ENCODE results near the gene SH3RF3.

SH3RF3 gene

DNA sequence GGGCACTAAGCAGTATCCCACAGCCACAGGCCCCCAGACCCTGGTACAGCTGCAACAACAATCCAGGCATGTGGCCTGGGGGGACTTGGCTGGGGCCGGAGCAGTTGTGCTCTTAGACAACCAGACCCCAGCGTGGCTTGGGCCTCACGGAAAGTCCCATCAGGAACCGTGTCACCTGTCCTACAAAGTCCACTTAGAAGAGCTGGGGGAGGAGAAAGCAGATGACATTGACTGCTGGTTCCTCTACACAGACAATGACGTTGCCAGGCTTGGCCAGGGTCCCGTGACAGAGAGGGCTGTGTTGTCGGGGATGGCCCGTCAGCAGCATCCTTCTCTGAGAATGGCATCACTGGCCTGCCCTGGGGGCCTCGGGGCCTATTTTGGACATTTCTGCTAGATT lies 360.3 kb downstream of the SH3RF3 start:
- DNase-seq, result no peak

DNA sequence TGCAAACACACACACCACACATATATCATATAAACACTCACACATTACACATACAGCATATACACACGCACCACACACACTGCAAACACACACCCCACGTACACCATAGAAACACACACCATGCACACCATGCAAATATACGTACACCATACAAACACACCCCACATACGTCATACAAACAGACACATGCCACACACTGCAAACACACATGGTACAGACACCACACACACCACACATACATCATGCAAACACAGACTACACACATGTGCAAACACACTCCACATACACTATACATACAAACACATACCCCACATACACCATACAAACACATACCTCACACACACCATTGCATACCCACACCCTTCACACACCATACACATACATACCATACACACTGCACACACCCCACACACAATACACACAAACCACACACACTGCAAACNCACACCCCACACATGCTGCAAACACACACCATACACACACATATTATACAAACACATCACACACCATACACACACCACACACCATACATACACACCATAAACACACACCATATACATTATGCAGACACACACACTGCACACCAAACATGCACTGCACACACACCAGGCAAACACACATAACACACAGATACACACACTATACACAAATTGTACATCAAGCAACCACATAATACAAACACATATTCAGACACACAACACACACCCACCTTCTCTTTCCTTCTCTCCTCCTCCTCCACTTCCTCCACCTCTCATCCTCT lies 364.4 kb downstream of the SH3RF3 start:
- no peak for DNase-seq

DNA sequence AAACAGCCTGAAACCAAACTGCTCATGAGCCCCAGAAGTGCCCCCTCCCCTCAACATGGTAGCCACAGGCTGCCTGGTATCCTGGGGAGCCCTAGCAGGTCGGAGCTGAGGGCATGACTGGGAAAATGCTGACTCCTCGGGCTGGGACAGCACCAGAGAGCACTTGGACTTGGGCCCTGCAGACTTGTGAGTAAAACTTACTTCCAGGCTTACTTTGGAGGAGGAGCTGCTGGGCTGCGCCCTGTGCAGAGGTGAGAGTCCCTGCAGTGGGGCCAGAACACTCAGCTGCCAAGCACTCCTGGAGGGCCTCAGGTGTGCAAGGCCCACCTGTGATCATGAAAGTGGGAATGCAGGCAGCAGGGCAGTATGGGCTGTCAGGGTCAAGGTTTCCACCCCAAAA lies 365.3 kb downstream of the SH3RF3 start:
- no peak for DNase-seq

DNA sequence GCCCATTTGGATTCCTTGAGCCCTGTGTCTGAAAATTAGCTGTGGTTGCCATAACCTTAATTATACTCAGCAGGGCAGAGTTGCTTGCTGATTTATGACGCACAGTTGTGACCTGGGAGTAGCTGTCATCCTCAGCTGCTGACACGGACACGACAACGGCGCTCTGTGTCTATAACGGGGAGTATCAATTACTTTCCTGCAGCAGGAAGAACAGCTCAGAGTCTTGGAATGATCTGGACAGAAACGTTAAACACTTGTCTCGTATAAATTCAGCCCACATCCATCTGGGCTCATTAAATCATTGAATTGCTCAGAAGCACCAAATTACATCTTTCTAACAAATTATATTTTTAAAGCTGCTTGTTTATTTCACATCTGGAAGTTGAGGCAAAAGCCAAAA lies 368.5 kb downstream of the SH3RF3 start:
- no peak for DNase-seq

DNA sequence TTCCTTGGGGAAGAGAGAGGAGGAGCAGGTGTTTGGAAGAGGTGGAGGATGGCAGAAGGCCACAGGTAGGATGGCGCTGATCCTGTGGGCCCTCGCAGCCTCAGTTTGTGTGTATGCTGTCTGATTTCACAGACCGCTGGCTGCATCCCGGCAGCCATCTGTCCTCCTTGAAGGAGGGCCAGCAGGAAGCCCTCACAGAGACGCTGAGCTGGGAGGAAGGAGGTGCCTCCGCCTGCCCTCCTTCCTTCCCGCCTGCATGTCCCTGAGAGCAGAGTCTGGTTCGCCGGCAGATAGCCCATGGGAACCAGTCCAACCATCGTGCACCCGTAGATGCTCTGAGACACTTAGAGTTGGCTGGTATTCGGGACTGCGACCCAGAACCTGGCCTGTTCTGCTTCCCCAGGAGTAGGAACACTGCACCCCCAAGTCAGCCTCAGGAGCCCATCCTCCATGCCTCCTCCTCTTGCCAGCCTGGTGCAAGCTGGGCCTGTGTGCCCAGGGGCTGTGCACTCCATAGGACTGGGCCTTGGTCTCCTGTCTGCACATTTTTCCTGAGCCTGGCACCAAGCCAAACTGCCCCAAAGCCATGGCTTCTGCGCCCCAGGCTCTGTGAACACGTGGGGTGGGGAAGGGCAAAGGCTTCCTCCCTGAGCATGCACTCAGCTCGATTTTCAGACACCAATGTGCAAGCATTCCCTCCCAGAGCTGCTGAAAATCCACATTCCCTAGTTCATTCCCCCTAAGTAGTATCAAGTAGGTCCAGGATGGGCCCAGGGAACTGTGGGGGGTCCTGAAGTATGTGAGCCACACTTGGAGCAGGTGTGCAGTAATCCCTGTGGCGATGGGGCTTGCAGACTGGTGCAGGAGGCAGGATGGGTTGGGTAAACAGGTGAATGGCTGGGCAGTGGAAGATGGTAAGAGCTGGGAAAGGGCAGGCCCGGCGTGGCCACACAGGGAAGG lies 369.2 kb downstream of the SH3RF3 start:
- no peak for DNase-seq

DNA sequence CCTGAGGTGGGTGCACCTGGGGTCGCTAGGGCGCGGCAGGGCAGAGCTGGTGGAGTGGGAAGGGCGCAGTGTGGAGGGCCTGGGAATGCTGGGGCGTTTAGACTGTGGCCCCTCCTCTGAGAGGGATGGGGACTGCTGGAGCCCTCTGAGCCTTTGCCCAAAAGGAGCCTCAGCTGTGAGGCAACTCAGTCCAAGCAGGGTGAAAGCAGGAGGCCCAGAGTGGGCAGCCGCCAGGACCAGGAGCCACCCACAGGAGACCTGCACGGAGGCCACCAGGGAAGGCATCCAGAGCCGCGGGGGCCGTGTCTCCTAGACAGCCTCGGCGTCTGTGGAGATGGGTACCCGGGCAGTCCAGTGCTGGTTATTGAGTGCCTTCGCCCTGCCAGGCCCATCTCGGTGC lies 369.9 kb downstream of the SH3RF3 start:
- DNase-seq, result no peak

- no peak for DNase-seq
These were observed 370.6 kb downstream of the SH3RF3 start for GRCh38 chr2:109499566-109499965.

DNA sequence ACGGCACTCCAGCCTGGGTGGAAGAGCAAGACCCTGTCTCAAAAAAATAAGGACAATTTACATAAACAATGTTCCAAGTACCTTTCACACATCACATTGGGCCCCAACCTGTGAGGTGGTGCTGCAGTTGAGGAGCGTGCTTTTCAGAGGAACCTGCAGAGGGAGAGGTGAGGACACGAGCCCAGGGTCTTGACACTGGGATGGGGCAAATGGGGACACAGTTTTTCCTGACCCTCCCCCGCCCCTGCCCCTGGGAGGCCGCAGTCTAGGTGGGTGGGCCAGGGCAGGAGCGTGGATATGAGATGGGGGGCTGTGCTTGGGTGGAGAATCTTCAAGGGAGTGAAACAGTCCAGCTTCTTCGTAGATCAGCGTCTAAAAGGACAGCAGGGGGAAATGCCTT lies 371.9 kb downstream of the SH3RF3 start:
- no peak for DNase-seq

DNA sequence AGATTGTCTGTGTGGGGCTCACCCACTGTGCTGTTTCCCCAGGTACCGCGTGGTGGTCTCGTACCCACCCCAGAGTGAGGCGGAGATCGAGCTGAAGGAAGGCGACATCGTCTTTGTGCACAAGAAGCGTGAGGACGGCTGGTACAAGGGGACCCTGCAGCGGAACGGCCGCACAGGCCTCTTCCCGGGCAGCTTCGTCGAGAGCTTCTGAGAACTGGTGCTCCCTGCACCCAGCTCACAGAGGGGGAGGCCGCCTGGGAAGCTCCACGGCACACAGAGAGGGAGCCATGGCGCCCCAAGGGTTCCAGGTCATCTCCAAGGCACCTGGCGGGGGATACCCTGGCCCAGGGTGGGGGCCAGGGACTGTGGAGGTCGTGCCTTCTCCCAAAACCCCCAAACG lies 372.5 kb downstream of the SH3RF3 start:
- no peak for DNase-seq

DNA sequence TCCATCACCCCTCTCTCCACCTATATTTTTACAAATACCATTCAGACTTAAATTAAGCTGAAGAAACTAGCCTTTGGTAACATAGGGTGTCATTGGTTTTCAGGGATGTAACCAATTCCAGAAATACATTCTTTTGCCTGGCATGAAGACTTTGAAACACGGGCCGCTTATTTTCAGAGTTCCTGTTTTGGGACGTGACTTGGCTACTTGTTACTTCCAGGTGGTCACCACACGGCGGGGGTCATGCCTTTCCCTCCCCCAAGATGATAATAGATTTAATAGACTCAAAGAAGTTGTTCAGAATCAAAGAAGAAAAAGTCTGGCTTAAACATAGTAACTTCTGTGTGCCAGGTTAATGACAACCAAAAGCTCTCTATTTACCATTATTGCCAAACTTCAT lies 374.2 kb downstream of the SH3RF3 start:
- DNase-seq, result no peak

- DNase-seq, result no peak
These were observed 378.2 kb downstream of the SH3RF3 start for GRCh38 chr2:109507217-109507616.

DNA sequence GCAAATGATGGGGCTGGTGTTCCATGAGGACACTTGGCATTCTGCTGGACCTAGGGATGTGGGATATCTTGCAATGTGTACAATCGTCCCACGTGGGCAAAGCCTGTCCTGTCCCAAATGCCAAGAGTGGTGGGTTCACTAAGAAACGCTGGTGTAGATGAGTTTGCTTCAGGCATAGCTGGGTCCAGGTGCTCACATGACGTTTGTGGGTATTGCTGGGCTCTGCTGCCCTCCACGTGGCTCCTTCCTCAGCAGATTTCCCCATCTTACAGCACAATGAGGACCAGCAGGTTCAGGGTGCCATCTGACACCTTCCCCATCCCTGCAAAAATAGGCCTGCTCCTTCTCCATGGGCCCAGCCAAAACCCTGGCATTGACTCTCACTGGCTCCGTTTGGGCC lies 378.8 kb downstream of the SH3RF3 start:
- DNase-seq, result no peak

- DNase-seq, result no peak
These were observed 379.6 kb downstream of the SH3RF3 start for GRCh38 chr2:109508556-109508955.

GRCh38 chr2:109510136-109511028 lies 381.4 kb downstream of the SH3RF3 start:
- peak; percentile 70 for DNase-seq

- DNase-seq, result no peak
These were observed 382.2 kb downstream of the SH3RF3 start for GRCh38 chr2:109511168-109511567.

DNA sequence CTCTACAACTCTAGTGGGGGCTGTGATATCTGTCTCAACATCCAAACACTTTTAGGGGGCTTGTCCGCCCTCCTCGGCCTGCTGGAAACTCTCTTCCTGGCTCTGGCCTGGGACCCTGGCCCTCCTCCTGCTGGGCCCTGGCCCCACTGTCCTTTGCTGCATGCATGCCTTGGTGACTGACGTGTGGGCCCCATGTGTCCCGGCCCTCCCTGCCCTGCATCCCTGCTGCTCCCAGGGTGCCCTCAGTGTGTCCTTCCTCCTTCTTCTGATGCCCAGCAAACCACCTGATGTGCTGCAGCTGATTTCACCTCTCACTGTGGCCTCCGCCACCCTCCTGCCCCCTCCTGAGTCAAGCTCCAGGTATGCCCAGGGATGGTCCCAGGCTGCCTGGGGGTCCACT lies 383.1 kb downstream of the SH3RF3 start:
- DNase-seq, result no peak

- no peak for DNase-seq
These were observed 384.2 kb downstream of the SH3RF3 start for GRCh38 chr2:109513230-109513629.

DNA sequence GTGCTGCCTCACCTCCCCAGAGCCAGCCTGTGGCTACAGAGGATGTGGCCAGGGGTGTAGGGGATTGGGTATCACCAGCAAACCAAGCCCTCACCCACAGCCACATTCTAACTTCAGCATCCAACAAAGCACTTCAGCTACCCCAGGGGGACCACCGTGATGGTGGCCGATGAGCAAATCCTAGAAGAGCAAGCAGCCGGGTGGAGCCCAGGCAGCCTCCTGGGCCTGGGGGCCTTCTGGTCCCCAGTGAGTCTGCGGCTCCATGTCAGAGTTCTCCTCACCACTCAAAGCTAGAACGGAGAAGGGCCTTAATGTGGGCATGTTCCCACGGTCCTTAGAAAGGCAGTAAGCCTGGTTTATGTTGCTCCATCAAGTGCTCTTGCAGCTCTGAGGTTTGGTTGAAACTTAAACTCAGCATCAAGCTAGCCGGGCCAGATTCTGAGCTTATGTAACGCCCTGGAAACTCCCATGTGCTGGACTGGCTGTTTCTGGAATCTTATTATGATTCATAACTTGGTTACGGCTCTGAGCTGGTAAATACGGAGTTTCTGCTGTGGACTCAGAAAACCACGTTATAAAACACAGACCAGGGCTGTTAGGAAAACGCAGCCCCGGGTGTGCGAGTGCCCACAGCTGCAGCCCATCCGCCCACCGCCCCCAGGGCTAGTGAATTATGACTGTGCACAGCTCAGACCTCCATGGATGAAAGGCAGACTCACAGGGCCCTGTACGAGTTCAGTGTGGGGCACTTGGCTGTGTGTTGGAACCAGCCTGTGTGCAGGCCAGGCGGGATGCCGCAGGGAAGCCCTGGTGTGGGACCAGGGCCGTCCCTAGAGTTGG lies 385.0 kb downstream of the SH3RF3 start:
- no peak for DNase-seq

DNA sequence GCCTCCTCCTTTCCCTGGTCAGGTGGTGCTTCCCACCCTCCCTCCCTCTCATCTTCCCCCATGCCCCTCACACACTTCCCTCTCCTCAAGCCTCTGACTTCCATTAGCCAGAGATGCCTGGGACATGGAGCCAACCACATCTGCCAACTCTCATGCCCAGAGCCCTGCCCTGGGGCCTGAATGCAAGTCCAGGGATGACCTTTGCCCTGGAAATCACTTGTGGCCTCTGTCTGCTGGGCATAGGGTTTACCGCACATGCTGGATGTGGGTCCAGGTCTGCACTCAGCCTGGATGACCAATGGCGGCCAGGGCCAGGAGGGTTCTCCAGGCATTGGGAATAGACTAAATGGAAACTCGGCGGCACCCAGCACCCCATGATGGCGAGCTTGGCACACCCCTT lies 385.9 kb downstream of the SH3RF3 start:
- no peak for DNase-seq

DNA sequence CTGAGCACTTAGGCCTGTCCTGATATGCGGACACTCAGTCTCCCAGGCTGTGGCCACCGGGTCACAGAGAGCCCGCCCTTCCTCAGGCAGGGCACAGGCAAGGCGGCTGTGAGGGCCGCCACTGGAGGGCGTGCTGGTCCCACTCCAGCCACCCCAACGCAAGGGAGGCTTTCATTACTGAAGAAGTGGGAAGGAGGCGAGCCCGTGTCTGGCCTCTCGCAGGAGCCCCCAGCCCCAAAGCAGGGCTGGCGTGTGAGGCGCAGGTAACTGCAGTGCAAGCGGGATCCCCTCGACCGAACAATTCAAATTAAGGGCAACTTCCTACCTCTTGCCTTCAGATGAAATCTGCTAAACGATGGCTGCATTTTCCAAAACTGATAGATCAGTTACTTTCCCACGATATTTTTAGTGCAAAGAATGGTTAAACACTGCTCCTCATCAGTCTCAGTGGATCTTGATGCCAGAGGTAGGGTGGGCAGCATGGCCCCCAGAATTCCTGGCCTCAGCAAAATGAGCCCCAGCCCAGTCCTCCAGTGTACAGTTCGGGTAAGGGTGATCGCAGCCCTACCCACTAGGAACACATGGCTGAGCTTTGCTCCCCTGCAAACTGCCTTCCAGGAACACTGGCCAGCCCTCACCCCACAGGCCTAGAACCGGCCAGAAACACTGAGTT lies 387.6 kb downstream of the SH3RF3 start:
- no peak for DNase-seq

DNA sequence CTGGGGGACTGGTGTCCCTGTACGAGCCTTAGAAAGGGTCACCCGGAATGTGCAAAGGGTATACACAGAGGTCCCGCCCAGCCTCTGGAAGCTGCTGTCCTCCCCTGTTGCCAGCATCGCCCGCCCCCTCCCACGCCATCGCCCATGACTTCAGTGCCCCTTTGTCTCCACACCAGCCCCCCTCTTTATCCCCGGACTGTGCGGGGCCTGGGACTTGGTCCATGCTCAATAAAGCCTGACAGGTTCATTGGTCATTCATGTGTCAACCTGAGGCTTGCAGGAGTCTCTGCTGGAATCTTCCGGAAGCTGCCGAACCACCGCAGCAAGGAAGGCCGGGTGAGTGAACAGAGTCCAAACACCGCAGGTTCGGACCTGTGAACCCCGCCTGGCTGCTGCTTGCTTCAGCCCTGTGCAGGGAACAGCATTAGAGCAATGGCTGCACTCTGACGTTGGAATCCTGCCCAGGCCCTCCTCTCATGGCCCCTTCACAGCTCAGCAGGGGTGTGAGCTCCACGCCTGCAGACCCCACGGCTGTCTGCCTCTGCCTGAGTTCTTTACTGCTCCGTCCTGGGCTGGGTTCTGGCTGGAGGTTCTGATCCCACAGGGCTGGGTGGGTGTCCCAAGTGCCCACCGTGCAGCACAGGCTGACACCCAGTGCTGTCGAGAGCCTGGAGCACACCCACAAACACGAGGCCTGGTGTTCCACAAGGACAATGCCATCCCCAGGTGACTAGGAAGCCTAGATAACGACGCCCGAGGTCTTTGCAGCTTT lies 388.3 kb downstream of the SH3RF3 start:
- no peak for DNase-seq

All from CD4-positive, alpha-beta T cell treated with Interferon gamma for 1 hour (primary cell).